Activated CD8-positive, alpha-beta memory T cell treated with anti-CD3 and anti-CD28 coated beads, Interleukin-2, amount 50 U/mL, for 1 hour (primary cell): Measurements from ENCODE around the gene TENT5C.

ENCODE experiments used
- DNase-seq: peaks from one replicate; pipeline ENCODE4 v3.0.0-alpha.2; 2020; ENCODE audit errors: extremely low read depth

The TENT5C gene

GRCh38 chr1:117573386-117574023 is 32.3 kb upstream of the TENT5C start:
- DNase-seq, result no peak

- DNase-seq, result no peak
Measured at GRCh38 chr1:117574161-117574835, 31.6 kb upstream of the TENT5C start.

- no peak for DNase-seq
Measured at GRCh38 chr1:117575586-117576225, 30.1 kb upstream of the TENT5C start.

GRCh38 chr1:117576236-117576635 is 29.6 kb upstream of the TENT5C start:
- DNase-seq, result no peak

GRCh38 chr1:117577191-117577885 is 28.5 kb upstream of the TENT5C start:
- no peak for DNase-seq

GRCh38 chr1:117578466-117578865 is 27.4 kb upstream of the TENT5C start:
- DNase-seq, result no peak

- DNase-seq, result no peak
Measured at GRCh38 chr1:117579221-117579906, 26.5 kb upstream of the TENT5C start.

GRCh38 chr1:117580436-117580835 is 25.4 kb upstream of the TENT5C start:
- DNase-seq, result no peak

GRCh38 chr1:117580882-117581281 is 25.0 kb upstream of the TENT5C start:
- DNase-seq, result no peak

- no peak for DNase-seq
Measured at GRCh38 chr1:117581391-117581943, 24.4 kb upstream of the TENT5C start.

GRCh38 chr1:117582451-117582850 is 23.4 kb upstream of the TENT5C start:
- no peak for DNase-seq

- DNase-seq, result no peak
Measured at GRCh38 chr1:117583247-117583646, 22.6 kb upstream of the TENT5C start.

GRCh38 chr1:117584181-117584580 is 21.7 kb upstream of the TENT5C start:
- DNase-seq, result no peak

- no peak for DNase-seq
Measured at GRCh38 chr1:117585086-117585485, 20.8 kb upstream of the TENT5C start.

- no peak for DNase-seq
Measured at GRCh38 chr1:117586337-117586736, 19.5 kb upstream of the TENT5C start.

GRCh38 chr1:117586747-117587498 is 18.9 kb upstream of the TENT5C start:
- no peak for DNase-seq

GRCh38 chr1:117587499-117588356 is 18.1 kb upstream of the TENT5C start:
- no peak for DNase-seq

- no peak for DNase-seq
Measured at GRCh38 chr1:117589544-117589943, 16.3 kb upstream of the TENT5C start.

- DNase-seq, result no peak
Measured at GRCh38 chr1:117590273-117590925, 15.4 kb upstream of the TENT5C start.
